Measurements from ENCODE around the gene BEND3. TPM values are rescaled to one million over a fixed set of nuclear protein-coding genes. Genes with fewer than 3 reads are reported as not detected.

The BEND3 gene
- total RNA-seq, 1 donor from 2014 or later, result 3.8 TPM

- Histone ChIP-seq H3K27me3 (no peaks in the 10 kb centered on the region), H3K4me1 (no peaks in the 10 kb centered on the region), H3K4me3 (no peak overlapping the region), H3K36me3 (no peaks in the 10 kb centered on the region), H3K27ac (no peak overlapping the region), H3K9me3 (no peaks in the 10 kb centered on the region)
- TF ChIP-seq, protein P1, sequence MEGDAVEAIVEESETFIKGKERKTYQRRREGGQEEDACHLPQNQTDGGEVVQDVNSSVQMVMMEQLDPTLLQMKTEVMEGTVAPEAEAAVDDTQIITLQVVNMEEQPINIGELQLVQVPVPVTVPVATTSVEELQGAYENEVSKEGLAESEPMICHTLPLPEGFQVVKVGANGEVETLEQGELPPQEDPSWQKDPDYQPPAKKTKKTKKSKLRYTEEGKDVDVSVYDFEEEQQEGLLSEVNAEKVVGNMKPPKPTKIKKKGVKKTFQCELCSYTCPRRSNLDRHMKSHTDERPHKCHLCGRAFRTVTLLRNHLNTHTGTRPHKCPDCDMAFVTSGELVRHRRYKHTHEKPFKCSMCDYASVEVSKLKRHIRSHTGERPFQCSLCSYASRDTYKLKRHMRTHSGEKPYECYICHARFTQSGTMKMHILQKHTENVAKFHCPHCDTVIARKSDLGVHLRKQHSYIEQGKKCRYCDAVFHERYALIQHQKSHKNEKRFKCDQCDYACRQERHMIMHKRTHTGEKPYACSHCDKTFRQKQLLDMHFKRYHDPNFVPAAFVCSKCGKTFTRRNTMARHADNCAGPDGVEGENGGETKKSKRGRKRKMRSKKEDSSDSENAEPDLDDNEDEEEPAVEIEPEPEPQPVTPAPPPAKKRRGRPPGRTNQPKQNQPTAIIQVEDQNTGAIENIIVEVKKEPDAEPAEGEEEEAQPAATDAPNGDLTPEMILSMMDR (IDR thresholded peaks at IDR 0.05), result peak; percentile 41
- DNase-seq, result no peak
- no peak for ATAC-seq
- intact Hi-C loops (cut with DNase I), result no loop called here
Measured at GRCh38 chr6:107132330-107132954, 17.1 kb upstream of the BEND3 start.

GRCh38 chr6:107129370-107129925 is 14.1 kb upstream of the BEND3 start:
- Histone ChIP-seq H3K4me3 (no peak overlapping the region), H3K9me3 (no peaks in the 10 kb centered on the region), H3K27ac (no peak overlapping the region), H3K36me3 (no peaks in the 10 kb centered on the region), H3K4me1 (no peaks in the 10 kb centered on the region), H3K27me3 (no peaks in the 10 kb centered on the region)
- DNase-seq (no peak), ATAC-seq (no peak)
- TF ChIP-seq, protein P1 (IDR thresholded peaks at IDR 0.05), result no peak
- intact Hi-C loops (cut with DNase I), result no loop called here

- intact Hi-C loops (cut with DNase I), result no loop called here
- no peaks in the 10 kb centered on the region for H3K4me1 ChIP-seq
- H3K4me3 ChIP-seq, result no peak overlapping the region
- TF ChIP-seq, protein P1 (IDR thresholded peaks at IDR 0.05), result no peak
- H3K27me3 ChIP-seq, result no peaks in the 10 kb centered on the region
- ATAC-seq (no peak), DNase-seq (no peak)
- no peak overlapping the region for H3K27ac ChIP-seq
- no peaks in the 10 kb centered on the region for H3K36me3 ChIP-seq
- no peaks in the 10 kb centered on the region for H3K9me3 ChIP-seq
Measured at GRCh38 chr6:107128577-107128976, 13.3 kb upstream of the BEND3 start.

- DNase-seq (no peak), ATAC-seq (no peak)
- no peaks in the 10 kb centered on the region for H3K4me1 ChIP-seq
- H3K36me3 ChIP-seq, result no peaks in the 10 kb centered on the region
- intact Hi-C loops (cut with DNase I), result no loop called here
- no peaks in the 10 kb centered on the region for H3K9me3 ChIP-seq
- no peak overlapping the region for H3K27ac ChIP-seq
- TF ChIP-seq, protein P1 (IDR thresholded peaks at IDR 0.05), result no peak
- no peaks in the 10 kb centered on the region for H3K27me3 ChIP-seq
- no peak overlapping the region for H3K4me3 ChIP-seq
Measured at GRCh38 chr6:107128175-107128574, 12.9 kb upstream of the BEND3 start.

- Histone ChIP-seq H3K4me3 (no peak overlapping the region), H3K27me3 (no peaks in the 10 kb centered on the region), H3K27ac (no peak overlapping the region), H3K9me3 (no peaks in the 10 kb centered on the region), H3K4me1 (no peaks in the 10 kb centered on the region), H3K36me3 (no peaks in the 10 kb centered on the region)
- intact Hi-C loops (cut with DNase I), result no loop called here
- TF ChIP-seq, protein P1 (IDR thresholded peaks at IDR 0.05), result no peak
- ATAC-seq (no peak), DNase-seq (no peak)
Measured at GRCh38 chr6:107125771-107126170, 10.5 kb upstream of the BEND3 start.

Data from upper lobe of right lung (tissue), 1 donor.